ENCODE results near the gene SUDS3. TPM values are rescaled to one million over a fixed set of nuclear protein-coding genes. Genes with fewer than 3 reads are reported as not detected.
A peak's percentile ranks its signal among the peaks of the same experiment; 100 is the strongest.

SUDS3 gene, protein sequence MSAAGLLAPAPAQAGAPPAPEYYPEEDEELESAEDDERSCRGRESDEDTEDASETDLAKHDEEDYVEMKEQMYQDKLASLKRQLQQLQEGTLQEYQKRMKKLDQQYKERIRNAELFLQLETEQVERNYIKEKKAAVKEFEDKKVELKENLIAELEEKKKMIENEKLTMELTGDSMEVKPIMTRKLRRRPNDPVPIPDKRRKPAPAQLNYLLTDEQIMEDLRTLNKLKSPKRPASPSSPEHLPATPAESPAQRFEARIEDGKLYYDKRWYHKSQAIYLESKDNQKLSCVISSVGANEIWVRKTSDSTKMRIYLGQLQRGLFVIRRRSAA
- polyA plus RNA-seq (2013, experiment 1 of 2) = 33.9 TPM
- polyA plus RNA-seq (2013, experiment 2 of 2) = 34.4 TPM

DNA sequence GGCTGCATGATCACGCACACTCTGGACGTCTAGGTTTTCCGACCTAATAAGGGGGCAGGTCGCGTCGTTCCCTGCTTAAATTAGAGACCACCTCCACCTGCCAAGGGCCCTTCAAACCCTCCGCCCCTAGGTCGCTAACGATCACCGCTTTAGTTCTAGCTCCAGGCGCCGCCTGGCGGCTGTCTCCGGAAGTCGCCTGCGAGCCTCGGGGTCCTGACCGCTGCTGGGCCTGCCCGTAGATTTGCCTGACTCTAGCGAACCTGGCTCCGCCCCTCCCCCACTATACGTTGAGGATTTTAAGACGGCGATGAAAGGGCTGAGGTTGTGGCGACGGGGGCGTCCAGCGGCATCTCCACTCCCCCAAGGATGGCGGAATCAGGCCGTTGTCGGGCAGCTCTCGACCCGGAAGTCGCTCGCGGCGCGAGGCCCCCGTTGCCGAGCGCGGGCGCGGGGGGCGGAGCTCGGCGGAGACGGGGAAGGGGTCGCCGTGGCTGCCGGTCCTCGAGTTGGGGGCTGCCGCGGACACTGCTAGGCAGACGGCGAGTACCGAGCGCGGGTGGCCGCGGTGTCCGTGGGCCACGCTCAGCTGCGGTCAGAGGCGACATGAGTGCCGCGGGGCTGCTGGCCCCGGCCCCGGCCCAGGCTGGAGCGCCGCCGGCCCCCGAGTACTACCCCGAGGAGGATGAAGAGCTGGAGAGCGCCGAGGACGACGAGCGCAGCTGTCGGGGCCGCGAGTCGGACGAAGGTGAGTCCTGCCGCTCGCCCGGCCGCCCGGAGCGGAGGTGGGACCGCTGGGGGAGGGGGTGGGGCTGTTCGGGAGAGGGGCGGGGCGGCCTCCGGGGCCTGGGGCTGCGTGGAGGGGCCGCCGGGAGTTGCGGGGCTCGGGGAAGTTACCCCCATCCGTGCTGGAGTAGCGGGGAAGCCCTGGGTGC, at the start of gene SUDS3:
TSS of gene SUDS3 (plus strand) at position 467 of the 932 bp plus-strand sequence. CDS start at position 604, 137 bp downstream.
- Histone ChIP-seq H3K9me3 (replicated peaks in 1 of 2; ENCODE audit: control insufficient read depth in 2 of 2, insufficient read depth in 1 of 2, low read depth in 1 of 2, low read length in 2 of 2) (no peaks in the 10 kb centered on the region), H2AFZ (ENCODE audit: low read length) (peak within 1 kb of the TSS; percentile 91), H3K4me1 (ENCODE audit: control insufficient read depth in 2 of 2, insufficient read depth in 1 of 2, low read depth in 1 of 2, low read length in 2 of 2) (peaks cover 3 to 8% of the 10 kb centered on the region in 2 donors), H3K4me3 (ENCODE audit: low read length in 2 of 2) (peak within 1 kb of the TSS; percentile 92 to 100), H4K91ac (ENCODE audit: low read depth, low read length, poor library complexity) (no peak within 1 kb of the TSS), H2BK5ac (ENCODE audit: low read length) (no peak within 1 kb of the TSS), H2BK15ac (ENCODE audit: low read length) (peak within 1 kb of the TSS; percentile 31), H3K14ac (ENCODE audit: low read length) (peak within 1 kb of the TSS; percentile 5), H3K18ac (ENCODE audit: low read length) (peak within 1 kb of the TSS; percentile 97), H2BK120ac (ENCODE audit: low read depth, low read length) (no peak within 1 kb of the TSS), H3K9ac (ENCODE audit: low read depth, low read length, poor library complexity) (peak within 1 kb of the TSS; percentile 94), H3K36me3 (replicated peaks in 1 of 2; ENCODE audit: control insufficient read depth in 2 of 2, insufficient read depth in 2 of 2, low read length in 2 of 2) (peaks cover 3 to 21% of the 10 kb centered on the region in 2 donors), H3K79me1 (ENCODE audit: low read depth, low read length) (peaks cover 7% of the 10 kb centered on the region), H3K4ac (ENCODE audit: low read length) (no peak within 1 kb of the TSS), H2AK5ac (ENCODE audit: low read depth, low read length) (peak within 1 kb of the TSS; percentile 76), H3K23ac (ENCODE audit: low read depth, low read length, poor library complexity) (peak within 1 kb of the TSS; percentile 86), H2BK12ac (ENCODE audit: low read length) (peak within 1 kb of the TSS; percentile 17), H3K27ac (replicated peaks; ENCODE audit: low read length) (peak within 1 kb of the TSS; percentile 71), H3K27me3 (ENCODE audit: control insufficient read depth in 3 of 3, insufficient read depth in 3 of 3, low read depth in 1 of 3, low read length in 3 of 3) (peaks cover 7 to 9% (median 7%) of the 10 kb centered on the region in 3 experiments), H4K8ac (ENCODE audit: low read depth, low read length) (peak within 1 kb of the TSS; percentile 77), H3K4me2 (ENCODE audit: insufficient read depth, low read length, poor library complexity, severe bottlenecking) (peak within 1 kb of the TSS; percentile 84)
- DNase-seq (ENCODE audit: low spot score) = peak; percentile 90
- WGBS, 2 donors (ENCODE audit: extremely low coverage in 2 of 2, insufficient read length in 2 of 2, insufficient replicate concordance in 1 of 2) = no CpG with 5 or more reads among the region's 102 CpGs

DNA sequence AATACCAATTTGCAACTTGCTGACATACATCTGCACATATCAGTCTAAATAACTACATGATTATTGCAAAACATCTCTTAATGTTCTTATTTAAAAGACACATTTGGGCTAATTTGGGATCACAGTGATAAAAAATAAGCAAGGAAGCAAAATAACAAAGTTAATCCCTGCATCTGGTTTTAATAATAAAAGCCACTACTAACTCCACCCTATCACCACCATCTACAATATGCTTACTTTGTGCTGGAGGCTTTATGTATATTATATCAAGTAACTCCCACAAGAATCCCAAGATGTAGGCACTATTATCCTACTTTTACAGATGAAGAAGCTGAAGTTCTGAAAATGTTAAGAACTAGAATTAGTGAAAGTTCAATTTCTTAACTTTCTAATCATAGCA, 49.4 kb upstream of the SUDS3 start:
- no peaks in the 10 kb centered on the region for H3K9me3 ChIP-seq (replicated peaks in 1 of 2; ENCODE audit: control insufficient read depth in 2 of 2, insufficient read depth in 1 of 2, low read depth in 1 of 2, low read length in 2 of 2)
- no peak overlapping the region for H2BK120ac ChIP-seq (ENCODE audit: low read depth, low read length)
- H3K27ac ChIP-seq (replicated peaks; ENCODE audit: low read length) = no peak overlapping the region
- no peaks in the 10 kb centered on the region for H3K4me1 ChIP-seq (ENCODE audit: control insufficient read depth in 2 of 2, insufficient read depth in 1 of 2, low read depth in 1 of 2, low read length in 2 of 2)
- H2BK15ac ChIP-seq (ENCODE audit: low read length) = no peak overlapping the region
- no peak overlapping the region for H3K14ac ChIP-seq (ENCODE audit: low read length)
- H3K27me3 ChIP-seq (ENCODE audit: control insufficient read depth in 3 of 3, insufficient read depth in 3 of 3, low read depth in 1 of 3, low read length in 3 of 3) = no peaks in the 10 kb centered on the region
- no peak overlapping the region for H4K91ac ChIP-seq (ENCODE audit: low read depth, low read length, poor library complexity)
- H4K8ac ChIP-seq (ENCODE audit: low read depth, low read length) = no peak overlapping the region
- no peak overlapping the region for H2BK12ac ChIP-seq (ENCODE audit: low read length)
- H2AFZ ChIP-seq (ENCODE audit: low read length) = no peak overlapping the region
- H2BK5ac ChIP-seq (ENCODE audit: low read length) = no peak overlapping the region
- no peak overlapping the region for H3K23ac ChIP-seq (ENCODE audit: low read depth, low read length, poor library complexity)
- H3K9ac ChIP-seq (ENCODE audit: low read depth, low read length, poor library complexity) = no peak overlapping the region
- no peak overlapping the region for H3K4ac ChIP-seq (ENCODE audit: low read length)
- H3K18ac ChIP-seq (ENCODE audit: low read length) = no peak overlapping the region
- no peak overlapping the region for H2AK5ac ChIP-seq (ENCODE audit: low read depth, low read length)
- no peak overlapping the region for H3K4me3 ChIP-seq (ENCODE audit: low read length in 2 of 2)
- no peak overlapping the region for H3K4me2 ChIP-seq (ENCODE audit: insufficient read depth, low read length, poor library complexity, severe bottlenecking)
- no peaks in the 10 kb centered on the region for H3K36me3 ChIP-seq (replicated peaks in 1 of 2; ENCODE audit: control insufficient read depth in 2 of 2, insufficient read depth in 2 of 2, low read length in 2 of 2)
- no peak for DNase-seq (ENCODE audit: low spot score)
- H3K79me1 ChIP-seq (ENCODE audit: low read depth, low read length) = no peaks in the 10 kb centered on the region

DNA sequence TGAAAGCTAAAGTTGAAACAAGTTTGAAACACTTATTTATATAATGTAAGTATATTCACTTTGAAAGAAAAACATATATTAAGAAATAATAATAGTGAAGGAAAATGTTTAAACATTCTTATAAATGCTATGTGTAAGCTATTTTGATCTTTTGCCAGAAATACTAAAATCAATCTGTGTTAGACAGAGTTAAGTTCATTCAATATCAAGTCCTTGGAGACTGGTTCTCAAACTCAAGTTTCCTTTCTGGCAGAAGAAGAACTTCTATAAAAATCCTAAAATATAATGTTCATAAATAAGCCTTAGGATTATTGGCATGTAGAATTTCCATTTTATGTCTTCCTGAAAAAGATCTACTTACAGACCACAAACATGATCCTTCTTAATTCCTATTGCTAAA, 49.0 kb upstream of the SUDS3 start:
- H3K4me1 ChIP-seq (ENCODE audit: control insufficient read depth in 2 of 2, insufficient read depth in 1 of 2, low read depth in 1 of 2, low read length in 2 of 2) = no peaks in the 10 kb centered on the region
- H3K9me3 ChIP-seq (replicated peaks in 1 of 2; ENCODE audit: control insufficient read depth in 2 of 2, insufficient read depth in 1 of 2, low read depth in 1 of 2, low read length in 2 of 2) = no peaks in the 10 kb centered on the region
- no peak overlapping the region for H3K18ac ChIP-seq (ENCODE audit: low read length)
- no peak overlapping the region for H2BK12ac ChIP-seq (ENCODE audit: low read length)
- no peaks in the 10 kb centered on the region for H3K79me1 ChIP-seq (ENCODE audit: low read depth, low read length)
- no peak overlapping the region for H3K9ac ChIP-seq (ENCODE audit: low read depth, low read length, poor library complexity)
- no peak overlapping the region for H2BK15ac ChIP-seq (ENCODE audit: low read length)
- no peak overlapping the region for H2BK5ac ChIP-seq (ENCODE audit: low read length)
- no peaks in the 10 kb centered on the region for H3K36me3 ChIP-seq (replicated peaks in 1 of 2; ENCODE audit: control insufficient read depth in 2 of 2, insufficient read depth in 2 of 2, low read length in 2 of 2)
- DNase-seq (ENCODE audit: low spot score) = no peak
- no peak overlapping the region for H2AFZ ChIP-seq (ENCODE audit: low read length)
- no peak overlapping the region for H3K23ac ChIP-seq (ENCODE audit: low read depth, low read length, poor library complexity)
- H3K4ac ChIP-seq (ENCODE audit: low read length) = no peak overlapping the region
- H3K14ac ChIP-seq (ENCODE audit: low read length) = no peak overlapping the region
- H4K91ac ChIP-seq (ENCODE audit: low read depth, low read length, poor library complexity) = no peak overlapping the region
- H3K4me2 ChIP-seq (ENCODE audit: insufficient read depth, low read length, poor library complexity, severe bottlenecking) = no peak overlapping the region
- no peaks in the 10 kb centered on the region for H3K27me3 ChIP-seq (ENCODE audit: control insufficient read depth in 3 of 3, insufficient read depth in 3 of 3, low read depth in 1 of 3, low read length in 3 of 3)
- no peak overlapping the region for H2BK120ac ChIP-seq (ENCODE audit: low read depth, low read length)
- H2AK5ac ChIP-seq (ENCODE audit: low read depth, low read length) = no peak overlapping the region
- no peak overlapping the region for H3K27ac ChIP-seq (replicated peaks; ENCODE audit: low read length)
- H4K8ac ChIP-seq (ENCODE audit: low read depth, low read length) = no peak overlapping the region
- H3K4me3 ChIP-seq (ENCODE audit: low read length in 2 of 2) = no peak overlapping the region
